Activated CD4-positive, alpha-beta T cell treated with anti-CD3 and anti-CD28 coated beads, Interleukin-2, amount 10 ng/mL, durations not matched to agents 7 days and 5 days (primary cell): ENCODE results near the gene SETD9. TPM values are rescaled to one million over a fixed set of nuclear protein-coding genes. Genes with fewer than 3 reads are reported as not detected.

Experiments
- CTCF ChIA-PET: fragments of 350-600 bp; sonication (Branson Sonifier 250); formaldehyde crosslinking; loops from one replicate; lab custom pipeline; 2021; ENCODE audit warnings: antibody characterized with exemption; lab: Charles Lee
- POLR2A ChIA-PET: fragments of 350-600 bp; sonication (Branson Sonifier 250); formaldehyde crosslinking; loops from one replicate; lab custom pipeline; 2021; ENCODE audit warnings: antibody characterized with exemption; lab: Charles Lee
- DNase-seq: peaks from one replicate; pipeline ENCODE4 v3.0.0-alpha.2; 2020
- H3K27ac Mint-ChIP-seq: one replicate; pipeline ENCODE4 v1.8.0; 2021; ENCODE audit warnings: mild to moderate bottlenecking, moderate library complexity, mixed read lengths
- H3K27me3 Mint-ChIP-seq: one replicate; pipeline ENCODE4 v1.8.0; 2021; ENCODE audit warnings: mixed read lengths
- H3K36me3 Mint-ChIP-seq: one replicate; pipeline ENCODE4 v1.8.0; 2021; ENCODE audit warnings: low read depth, mixed read lengths
- H3K4me1 Mint-ChIP-seq: one replicate; pipeline ENCODE4 v1.8.0; 2021; ENCODE audit warnings: mixed read lengths
- H3K4me3 Mint-ChIP-seq: one replicate; pipeline ENCODE4 v1.8.0; 2021; ENCODE audit warnings: mild to moderate bottlenecking, moderate library complexity, mixed read lengths
- H3K9me3 Mint-ChIP-seq: one replicate; pipeline ENCODE4 v1.8.0; 2021; ENCODE audit warnings: mixed read lengths
- total RNA-seq, 2 experiments: library from RNA; stranded (reverse); gene quantifications; one replicate each; pipeline ENCODE4 v1.2.3, GENCODE V29; 2021

The SETD9 gene
- total RNA-seq, 2 experiments from 2014 or later, result 4.0 to 5.1 TPM

DNA sequence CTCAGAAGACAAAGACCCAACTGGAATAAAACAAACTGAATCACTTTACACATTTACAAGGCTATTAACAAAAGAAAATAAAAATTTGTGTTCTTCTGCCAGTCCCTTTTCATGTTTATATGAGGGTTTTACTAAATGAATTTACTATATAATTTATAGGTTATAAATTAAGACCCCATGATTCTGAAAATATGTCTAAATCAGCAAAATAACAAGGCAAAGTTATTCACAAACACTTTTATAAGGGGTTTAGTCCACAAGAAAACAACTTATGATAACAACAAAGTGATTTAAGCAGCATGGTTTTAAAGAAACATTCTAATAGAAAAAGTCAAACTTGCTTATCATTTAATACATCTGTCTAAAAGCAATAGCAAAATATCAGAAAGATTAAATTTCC is 37.7 kb downstream of the SETD9 start:
- POLR2A ChIA-PET, result no interaction called here
- Mint-ChIP-seq H3K36me3 (peaks cover 37% of the 10 kb centered on the region), H3K27ac (no peak overlapping the region), H3K4me1 (peaks cover 12% of the 10 kb centered on the region), H3K9me3 (no peaks in the 10 kb centered on the region), H3K4me3 (no peak overlapping the region), H3K27me3 (no peaks in the 10 kb centered on the region)
- CTCF ChIA-PET, result no interaction called here
- DNase-seq, result no peak

DNA sequence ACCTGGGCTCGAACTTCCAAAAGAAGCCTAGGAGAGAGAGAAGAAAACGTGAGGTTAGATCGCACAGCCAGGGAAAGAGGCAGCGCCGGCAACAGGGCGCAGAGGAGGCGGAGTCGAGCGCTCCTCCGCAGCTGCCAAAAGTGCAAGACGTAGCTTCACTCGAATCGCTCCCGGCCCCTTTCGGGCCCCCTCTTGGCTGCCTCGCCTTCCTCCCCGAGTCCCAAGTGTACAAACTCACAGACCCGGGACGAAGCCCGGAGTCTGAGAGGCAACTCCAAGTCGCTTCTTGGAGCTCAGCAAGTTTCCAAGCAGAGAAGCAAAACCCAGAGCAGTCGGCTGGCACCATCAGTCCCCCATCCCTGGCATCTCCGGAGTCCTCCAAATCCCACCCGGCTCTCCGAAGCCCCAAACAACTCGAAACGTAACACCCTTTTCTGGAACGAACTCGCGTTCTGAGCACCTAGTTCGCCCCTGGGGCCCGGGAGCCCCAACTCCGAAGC is 41.3 kb downstream of the SETD9 start:
- Mint-ChIP-seq H3K4me3 (peak overlapping the region; percentile 88), H3K27me3 (peaks cover 28% of the 10 kb centered on the region), H3K9me3 (no peaks in the 10 kb centered on the region), H3K36me3 (peaks cover 22% of the 10 kb centered on the region), H3K27ac (peak overlapping the region; percentile 88), H3K4me1 (peaks cover 20% of the 10 kb centered on the region)
- peak; percentile 55 for DNase-seq
- ChIA-PET POLR2A (interaction anchor here (0.6 kb wide), 2 partner anchors 47 to 108 kb away, joined by 3 read pairs; no protein-coding TSS in a partner anchor), CTCF (interaction anchor here (1.4 to 1.7 kb wide), 2 partner anchors 9 to 314 kb away, joined by 3 to 4 read pairs; no protein-coding TSS in a partner anchor)

DNA sequence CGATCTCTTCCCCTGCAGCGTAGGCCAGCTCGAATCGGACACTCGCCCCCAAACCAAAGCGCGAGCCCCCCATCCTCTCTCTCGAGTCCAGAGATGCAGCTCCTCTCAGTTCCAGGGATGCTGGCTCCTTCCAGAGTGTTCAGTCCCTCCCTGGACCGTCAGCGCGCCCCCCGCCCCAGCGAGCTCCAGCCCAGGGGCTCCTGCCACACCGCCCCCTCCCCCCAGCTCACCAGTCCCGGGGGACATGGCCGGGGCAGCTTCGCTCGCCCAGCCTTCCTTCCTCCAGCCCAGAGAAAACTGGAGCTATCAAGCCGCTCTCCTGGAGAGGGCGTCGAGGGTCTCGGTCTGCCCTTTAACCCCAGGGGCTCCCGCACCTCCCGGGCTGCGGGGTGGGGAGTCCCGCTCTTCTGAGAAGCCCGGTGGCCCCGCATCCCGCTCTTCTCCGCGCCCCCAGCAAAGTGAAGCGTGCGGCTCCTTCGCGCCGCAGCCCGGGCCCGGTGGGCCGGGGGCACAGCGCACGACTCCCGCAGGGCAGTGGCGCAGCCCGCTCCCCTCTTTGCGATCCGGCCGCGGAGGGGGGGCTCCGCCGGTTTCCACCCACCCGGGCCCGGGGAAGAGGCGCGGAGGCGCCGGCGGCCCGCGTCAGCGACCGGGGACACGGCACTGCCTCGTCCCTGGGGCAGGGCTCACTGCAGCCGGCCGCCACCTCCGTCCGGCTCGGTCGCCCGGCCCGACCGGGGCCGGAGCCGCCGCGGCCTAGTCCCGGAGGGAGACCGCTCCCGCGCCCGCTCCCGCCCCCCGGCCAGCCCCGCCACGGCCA is 41.9 kb downstream of the SETD9 start:
- peak; percentile 15 for DNase-seq
- Mint-ChIP-seq H3K4me3 (peak overlapping the region; percentile 88), H3K27me3 (peaks cover 34% of the 10 kb centered on the region), H3K9me3 (no peaks in the 10 kb centered on the region), H3K4me1 (peaks cover 20% of the 10 kb centered on the region), H3K27ac (peak overlapping the region; percentile 88), H3K36me3 (peaks cover 17% of the 10 kb centered on the region)
- POLR2A ChIA-PET, result no interaction called here
- CTCF ChIA-PET, result interaction anchor here (1.4 to 1.7 kb wide), 2 partner anchors 9 to 313 kb away, joined by 3 to 4 read pairs; no protein-coding TSS in a partner anchor

DNA sequence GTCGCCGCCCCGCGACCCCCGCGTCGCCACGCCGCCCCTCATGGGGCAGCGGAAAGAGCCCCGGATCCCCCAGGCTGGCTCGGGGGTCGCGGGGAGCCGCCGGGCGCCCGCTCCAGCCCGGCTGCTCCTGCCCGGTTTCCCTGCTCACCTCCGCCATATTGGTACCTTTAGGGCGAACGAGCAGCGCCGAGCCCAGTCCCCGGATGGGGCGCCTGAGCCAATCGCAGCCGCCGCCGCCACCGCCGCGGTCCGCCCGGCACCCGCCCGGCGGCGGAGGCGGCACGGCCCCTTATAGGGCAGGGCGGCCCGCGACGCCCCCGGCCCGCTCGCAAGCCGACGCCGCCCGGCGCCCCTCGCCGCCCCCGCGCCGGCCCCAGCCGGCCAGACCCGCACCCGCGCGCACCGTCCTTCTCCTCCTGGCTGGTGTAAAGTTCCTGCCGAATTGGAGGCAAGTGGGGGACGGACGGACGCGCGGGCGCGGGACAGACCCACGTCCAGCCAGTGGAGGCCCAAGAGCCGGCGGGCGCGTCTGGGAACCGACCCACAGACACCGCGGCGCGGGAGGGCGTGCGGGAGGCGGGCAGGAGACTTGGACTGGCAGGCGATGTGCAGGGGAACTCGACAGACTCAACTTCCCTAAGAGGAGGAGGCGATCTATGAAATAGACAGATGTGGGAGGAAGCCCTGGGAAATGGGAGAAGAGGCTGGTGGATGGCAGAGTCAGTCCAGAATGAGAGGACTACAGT is 42.7 kb downstream of the SETD9 start, which contains the start of gene MIER3:
TSS of gene MIER3 (minus strand) at position 178 of the 746 bp plus-strand sequence. CDS start at position 157, 21 bp downstream.
- peaks cover 15% of the 10 kb centered on the region for H3K36me3 Mint-ChIP-seq
- H3K27me3 Mint-ChIP-seq, result peaks cover 39% of the 10 kb centered on the region
- peak within 1 kb of the TSS; percentile 88 for H3K27ac Mint-ChIP-seq
- peak; percentile 82 for DNase-seq
- H3K9me3 Mint-ChIP-seq, result no peaks in the 10 kb centered on the region
- peak within 1 kb of the TSS; percentile 88 for H3K4me3 Mint-ChIP-seq
- POLR2A ChIA-PET, result no interaction called here
- H3K4me1 Mint-ChIP-seq, result peaks cover 20% of the 10 kb centered on the region
- CTCF ChIA-PET, result no interaction called here

DNA sequence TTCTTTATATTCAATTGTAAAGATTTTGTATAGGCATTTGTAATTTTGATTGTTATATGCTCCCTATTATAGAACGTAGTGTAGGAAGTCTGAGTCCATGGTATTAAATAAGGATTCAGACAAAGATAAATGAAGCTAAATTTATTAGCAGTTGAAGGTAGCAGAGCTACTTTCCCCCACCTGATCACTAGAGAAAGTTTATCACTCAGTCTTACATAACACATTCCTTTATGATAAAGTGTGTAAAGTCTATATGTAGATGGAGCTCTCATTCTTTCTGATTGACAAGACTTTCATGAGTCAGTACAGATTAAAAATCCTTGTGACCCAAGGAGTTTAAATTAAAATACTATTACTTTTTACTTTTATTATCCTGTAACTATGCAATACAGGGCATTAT is 44.9 kb downstream of the SETD9 start:
- H3K27ac Mint-ChIP-seq, result no peak overlapping the region
- no peaks in the 10 kb centered on the region for H3K9me3 Mint-ChIP-seq
- peaks cover 20% of the 10 kb centered on the region for H3K4me1 Mint-ChIP-seq
- ChIA-PET POLR2A (no interaction called here), CTCF (interaction anchor here (0.6 to 1.4 kb wide), 3 partner anchors 34 to 540 kb away, joined by 3 to 4 read pairs (median 3); no protein-coding TSS in a partner anchor)
- no peak for DNase-seq
- H3K27me3 Mint-ChIP-seq, result peaks cover 55% of the 10 kb centered on the region
- H3K4me3 Mint-ChIP-seq, result no peak overlapping the region
- peaks cover 5% of the 10 kb centered on the region for H3K36me3 Mint-ChIP-seq

DNA sequence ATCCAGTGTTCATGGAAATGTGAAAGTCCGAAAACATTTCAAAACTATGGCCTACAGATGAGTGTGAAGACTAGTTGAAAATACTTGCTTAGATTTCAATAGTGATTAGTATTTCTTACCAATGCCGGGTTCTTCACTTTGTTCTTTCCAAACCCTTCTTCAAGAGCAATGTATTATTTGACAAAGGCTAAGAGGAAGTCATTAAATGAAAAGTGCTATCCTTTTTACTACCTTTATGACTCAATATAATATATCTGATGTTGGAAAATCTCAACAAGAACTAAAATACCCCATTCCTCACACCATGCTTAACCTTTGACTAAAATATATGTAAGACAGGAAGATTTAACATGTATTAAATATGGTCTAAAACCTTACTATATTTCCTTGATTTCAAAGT is 49.2 kb downstream of the SETD9 start:
- H3K36me3 Mint-ChIP-seq, result no peaks in the 10 kb centered on the region
- H3K9me3 Mint-ChIP-seq, result no peaks in the 10 kb centered on the region
- no peak overlapping the region for H3K27ac Mint-ChIP-seq
- no peak overlapping the region for H3K4me3 Mint-ChIP-seq
- ChIA-PET POLR2A (no interaction called here), CTCF (no interaction called here)
- peaks cover 76% of the 10 kb centered on the region for H3K27me3 Mint-ChIP-seq
- no peaks in the 10 kb centered on the region for H3K4me1 Mint-ChIP-seq
- DNase-seq, result no peak

DNA sequence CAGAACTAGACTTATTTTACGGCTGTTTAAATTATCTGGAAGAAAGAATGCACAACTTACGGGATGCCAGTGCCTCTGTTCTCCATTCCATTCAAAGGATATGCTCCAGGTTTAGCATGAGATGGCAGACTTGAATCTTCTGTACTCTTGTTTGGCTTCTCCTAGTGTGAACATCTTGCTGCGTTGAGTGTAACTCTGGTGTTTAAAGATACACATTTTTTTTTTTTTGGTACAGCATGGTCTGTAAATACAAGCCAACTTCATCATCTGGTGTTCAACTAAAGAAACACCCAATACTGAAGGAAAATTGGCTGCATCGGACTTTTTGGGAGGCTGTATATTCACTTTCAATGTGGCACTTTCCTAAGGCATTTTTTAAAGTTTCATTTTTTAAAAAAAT is 49.9 kb downstream of the SETD9 start:
- ChIA-PET CTCF (interaction anchor here (0.6 kb wide), 1 partner anchor 1500 kb away, joined by 3 read pairs; no protein-coding TSS in a partner anchor), POLR2A (no interaction called here)
- Mint-ChIP-seq H3K27me3 (peaks cover 76% of the 10 kb centered on the region), H3K36me3 (no peaks in the 10 kb centered on the region), H3K9me3 (no peaks in the 10 kb centered on the region), H3K27ac (no peak overlapping the region), H3K4me3 (no peak overlapping the region), H3K4me1 (no peaks in the 10 kb centered on the region)
- no peak for DNase-seq

DNA sequence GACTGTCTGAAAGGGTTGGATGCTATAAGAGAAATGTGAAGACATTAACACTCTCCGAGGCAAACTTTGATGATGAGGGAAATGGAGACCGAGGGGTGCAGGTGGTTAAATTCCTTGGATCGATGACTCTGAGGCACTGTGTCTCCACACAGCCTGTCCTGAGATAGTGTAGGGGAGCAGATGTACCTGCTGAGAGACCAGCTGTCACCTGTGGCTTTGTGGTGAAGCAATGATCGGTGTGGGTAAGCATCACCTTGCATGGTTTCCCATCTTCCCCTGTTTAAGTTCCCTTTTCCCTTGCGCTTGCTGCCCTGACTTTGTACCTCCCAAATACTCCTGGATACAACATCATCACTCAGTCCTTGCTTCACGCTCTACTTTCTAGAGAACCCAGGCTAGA is 52.4 kb downstream of the SETD9 start:
- H3K36me3 Mint-ChIP-seq, result no peaks in the 10 kb centered on the region
- no peaks in the 10 kb centered on the region for H3K4me1 Mint-ChIP-seq
- ChIA-PET POLR2A (no interaction called here), CTCF (no interaction called here)
- no peak overlapping the region for H3K27ac Mint-ChIP-seq
- no peak for DNase-seq
- H3K9me3 Mint-ChIP-seq, result no peaks in the 10 kb centered on the region
- H3K4me3 Mint-ChIP-seq, result no peak overlapping the region
- H3K27me3 Mint-ChIP-seq, result peaks cover 63% of the 10 kb centered on the region

DNA sequence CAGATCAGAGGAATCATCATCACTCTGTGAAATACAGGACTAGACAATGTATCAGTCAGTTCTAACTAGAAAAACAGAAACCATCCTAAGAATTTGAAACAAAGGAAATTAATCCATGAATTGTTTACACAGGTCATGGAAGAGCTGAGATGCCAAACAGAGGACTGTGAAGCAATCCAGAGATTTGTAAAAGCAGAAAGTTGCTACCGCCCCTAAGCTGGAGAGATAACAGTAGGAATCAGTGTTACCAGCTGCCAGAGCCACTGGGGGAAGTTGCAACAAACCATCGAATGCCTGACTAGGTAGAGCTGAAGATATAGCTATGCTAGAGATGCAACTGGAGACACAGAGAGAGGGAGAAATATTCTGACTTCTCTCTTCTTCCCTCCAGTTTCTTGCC is 52.9 kb downstream of the SETD9 start:
- DNase-seq, result no peak
- H3K4me1 Mint-ChIP-seq, result no peaks in the 10 kb centered on the region
- H3K27me3 Mint-ChIP-seq, result peaks cover 62% of the 10 kb centered on the region
- no peaks in the 10 kb centered on the region for H3K36me3 Mint-ChIP-seq
- POLR2A ChIA-PET, result no interaction called here
- H3K27ac Mint-ChIP-seq, result no peak overlapping the region
- CTCF ChIA-PET, result no interaction called here
- no peak overlapping the region for H3K4me3 Mint-ChIP-seq
- H3K9me3 Mint-ChIP-seq, result no peaks in the 10 kb centered on the region

DNA sequence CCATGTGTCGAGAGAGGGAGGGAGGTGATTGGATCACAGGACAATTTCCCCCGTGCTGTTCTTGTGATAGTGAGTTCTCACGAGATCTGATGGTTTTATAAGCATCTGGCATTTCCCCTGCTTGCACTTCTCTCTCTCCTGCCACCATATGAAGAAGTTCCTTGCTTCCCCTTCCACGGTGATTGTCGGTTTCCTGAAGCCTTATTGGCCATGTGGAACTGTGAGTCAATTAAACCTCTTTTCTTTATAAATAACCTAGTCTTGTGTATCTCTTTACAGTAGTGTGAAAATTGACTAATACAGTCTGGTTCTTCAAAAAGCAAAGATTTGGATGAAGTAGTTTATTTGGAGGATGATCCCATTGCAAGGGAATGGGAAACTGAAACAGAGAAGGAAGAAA is 53.9 kb downstream of the SETD9 start:
- no peaks in the 10 kb centered on the region for H3K9me3 Mint-ChIP-seq
- POLR2A ChIA-PET, result no interaction called here
- H3K27me3 Mint-ChIP-seq, result peaks cover 57% of the 10 kb centered on the region
- CTCF ChIA-PET, result interaction anchor here (0.6 kb wide), 1 partner anchor 60 kb away, joined by 3 read pairs; no protein-coding TSS in a partner anchor
- H3K4me3 Mint-ChIP-seq, result no peak overlapping the region
- no peaks in the 10 kb centered on the region for H3K4me1 Mint-ChIP-seq
- H3K36me3 Mint-ChIP-seq, result no peaks in the 10 kb centered on the region
- DNase-seq, result no peak
- H3K27ac Mint-ChIP-seq, result no peak overlapping the region

DNA sequence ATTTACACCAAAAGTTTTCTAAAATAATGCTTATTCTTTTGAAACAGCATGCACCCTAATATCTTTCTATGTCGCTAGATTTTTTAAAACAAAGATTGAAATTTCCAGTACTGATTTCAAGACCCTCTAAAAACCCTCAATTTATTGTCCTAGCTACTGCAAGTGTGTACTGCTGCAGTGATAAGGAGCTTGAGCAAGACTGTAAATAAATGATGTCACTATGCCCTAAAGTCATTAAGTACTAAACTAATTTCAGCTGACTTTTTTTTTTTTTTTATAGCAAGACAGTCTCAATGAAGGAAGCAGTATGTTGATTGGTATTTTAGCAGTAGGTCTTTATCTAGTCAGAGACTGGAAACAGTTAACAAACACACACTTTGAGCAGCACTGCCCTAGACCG is 54.8 kb downstream of the SETD9 start:
- no peak overlapping the region for H3K4me3 Mint-ChIP-seq
- no peak overlapping the region for H3K27ac Mint-ChIP-seq
- POLR2A ChIA-PET, result no interaction called here
- H3K36me3 Mint-ChIP-seq, result no peaks in the 10 kb centered on the region
- DNase-seq, result no peak
- no peaks in the 10 kb centered on the region for H3K9me3 Mint-ChIP-seq
- CTCF ChIA-PET, result interaction anchor here (0.8 to 1.2 kb wide), 2 partner anchors 20 to 65 kb away, joined by 3 read pairs; no protein-coding TSS in a partner anchor
- peaks cover 52% of the 10 kb centered on the region for H3K27me3 Mint-ChIP-seq
- no peaks in the 10 kb centered on the region for H3K4me1 Mint-ChIP-seq
